Subcutaneous abdominal adipose tissue (tissue), 5 donors: ENCODE data around the gene CDC40.

ENCODE experiments used
- H3K27ac ChIP-seq: one replicate; pipeline ENCODE4 v1.7.0; 2013; ENCODE audit warnings: low read depth, mild to moderate bottlenecking, inconsistent platforms, low read length, moderate library complexity
- H3K27me3 ChIP-seq, 5 donors: one replicate each; pipeline ENCODE4 v1.7.0; 2013; ENCODE audit warnings: low read length in 5 of 5, inconsistent platforms in 1 of 5; ENCODE audit not compliant: control insufficient read depth in 5 of 5, insufficient read depth in 4 of 5
- H3K36me3 ChIP-seq, 5 donors: one replicate each; pipeline ENCODE4 v1.7.0; 2013; ENCODE audit warnings: low read length in 5 of 5; ENCODE audit not compliant: control insufficient read depth in 5 of 5, insufficient read depth in 5 of 5
- H3K4me1 ChIP-seq, 5 donors: one replicate each; pipeline ENCODE4 v1.7.0; 2013; ENCODE audit warnings: low read length in 5 of 5, mild to moderate bottlenecking in 3 of 5, moderate library complexity in 1 of 5; ENCODE audit not compliant: control insufficient read depth in 5 of 5, insufficient read depth in 5 of 5
- H3K4me3 ChIP-seq, 5 donors: one replicate each; pipeline ENCODE4 v1.7.0; 2013; ENCODE audit warnings: low read length in 5 of 5, low read depth in 1 of 5
- H3K9ac ChIP-seq, 5 donors: one replicate each; pipeline ENCODE4 v1.7.0; 2013; ENCODE audit warnings: low read length in 5 of 5, mild to moderate bottlenecking in 4 of 5, moderate library complexity in 3 of 5
- H3K9me3 ChIP-seq, 5 donors: one replicate each; pipeline ENCODE4 v1.7.0; 2013; ENCODE audit warnings: low read length in 5 of 5; ENCODE audit not compliant: control insufficient read depth in 5 of 5
- donor health status: healthy.
- donor health status: healthy.
- donor health status: healthy.
- donor health status: healthy.
- donor health status: healthy.

CDC40 gene

GRCh38 chr6:110198561-110198960 is 18.3 kb downstream of the CDC40 start:
- Histone ChIP-seq H3K27me3 (no peaks in the 10 kb centered on the region), H3K36me3 (peaks cover 8 to 14% (median 8%) of the 10 kb centered on the region in 5 donors), H3K27ac (no peak overlapping the region), H3K9ac (no peak overlapping the region), H3K9me3 (no peaks in the 10 kb centered on the region), H3K4me3 (no peak overlapping the region), H3K4me1 (no peaks in the 10 kb centered on the region)

DNA sequence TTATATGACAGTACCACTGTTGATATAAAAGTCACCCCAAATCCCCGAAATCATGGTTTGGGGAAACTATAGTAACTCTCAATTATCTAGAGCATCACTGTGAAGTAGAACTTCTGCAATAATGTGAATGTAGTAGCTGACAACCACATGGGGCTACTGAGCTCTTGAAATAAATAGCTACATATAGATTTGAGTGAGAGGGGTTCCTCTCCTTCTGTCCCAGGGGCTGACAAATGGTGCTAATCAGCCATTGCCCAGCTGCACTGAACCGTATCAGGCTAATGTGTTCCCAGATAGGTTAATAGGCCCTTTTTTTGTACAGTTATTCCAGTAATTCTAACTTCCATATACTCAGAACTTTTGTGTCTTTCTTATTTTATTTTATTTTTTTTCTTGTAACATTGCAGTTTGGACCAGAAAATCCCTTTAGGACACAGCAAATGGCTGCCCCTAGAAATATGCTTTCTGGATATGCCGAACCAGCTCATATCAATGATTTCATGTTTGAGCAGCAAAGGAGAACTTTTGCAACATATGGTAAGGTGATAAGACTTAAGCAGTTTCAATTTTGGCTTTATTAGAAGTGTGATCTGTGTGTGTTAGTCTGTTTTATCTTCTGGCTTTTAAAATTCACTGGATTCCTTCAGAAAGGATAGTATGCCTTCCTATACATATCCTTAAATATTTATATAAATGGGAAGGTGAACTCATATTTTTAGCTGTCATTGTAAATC is 21.1 kb downstream of the CDC40 start:
- no peak overlapping the region for H3K27ac ChIP-seq
- H3K4me3 ChIP-seq, result no peak overlapping the region
- H3K4me1 ChIP-seq, result no peaks in the 10 kb centered on the region
- peaks cover 0 to 3% (median 0%) of the 10 kb centered on the region in 5 donors for H3K36me3 ChIP-seq
- H3K9me3 ChIP-seq, result no peaks in the 10 kb centered on the region
- no peaks in the 10 kb centered on the region for H3K27me3 ChIP-seq
- no peak overlapping the region for H3K9ac ChIP-seq

DNA sequence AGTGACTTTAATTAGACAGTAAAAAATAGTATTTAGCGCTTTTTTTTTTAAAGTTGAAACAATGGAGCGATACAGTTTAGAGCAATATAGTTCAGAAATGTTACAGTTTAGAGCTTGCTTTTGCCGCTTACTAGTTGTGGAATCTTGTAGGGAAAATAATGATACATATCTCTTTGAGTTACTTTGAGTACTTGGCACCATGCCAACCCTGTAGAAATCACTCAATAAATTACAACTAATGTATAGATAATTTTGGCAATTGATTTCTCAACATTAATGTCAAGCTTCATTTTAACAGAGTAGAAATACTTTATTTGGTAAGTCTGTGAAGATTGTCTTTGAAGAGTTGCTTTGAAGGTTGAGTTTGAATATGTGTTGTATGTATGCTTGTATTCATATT is 27.4 kb downstream of the CDC40 start:
- H3K4me1 ChIP-seq, result no peaks in the 10 kb centered on the region
- H3K4me3 ChIP-seq, result no peak overlapping the region
- no peaks in the 10 kb centered on the region for H3K27me3 ChIP-seq
- no peak overlapping the region for H3K9ac ChIP-seq
- H3K36me3 ChIP-seq, result peaks cover 20 to 39% (median 29%) of the 10 kb centered on the region in 5 donors
- no peak overlapping the region for H3K27ac ChIP-seq
- no peaks in the 10 kb centered on the region for H3K9me3 ChIP-seq

GRCh38 chr6:110211753-110212152 is 31.5 kb downstream of the CDC40 start:
- Histone ChIP-seq H3K9me3 (no peaks in the 10 kb centered on the region), H3K9ac (no peak overlapping the region), H3K4me3 (no peak overlapping the region), H3K27me3 (no peaks in the 10 kb centered on the region), H3K36me3 (peaks cover 47 to 70% (median 58%) of the 10 kb centered on the region in 5 donors), H3K27ac (no peak overlapping the region), H3K4me1 (no peaks in the 10 kb centered on the region)

GRCh38 chr6:110214338-110214737 is 34.1 kb downstream of the CDC40 start:
- no peaks in the 10 kb centered on the region for H3K4me1 ChIP-seq
- H3K4me3 ChIP-seq, result no peak overlapping the region
- no peaks in the 10 kb centered on the region for H3K9me3 ChIP-seq
- H3K27ac ChIP-seq, result no peak overlapping the region
- peaks cover 55 to 84% (median 76%) of the 10 kb centered on the region in 5 donors for H3K36me3 ChIP-seq
- H3K9ac ChIP-seq, result no peak overlapping the region
- H3K27me3 ChIP-seq, result no peaks in the 10 kb centered on the region

DNA sequence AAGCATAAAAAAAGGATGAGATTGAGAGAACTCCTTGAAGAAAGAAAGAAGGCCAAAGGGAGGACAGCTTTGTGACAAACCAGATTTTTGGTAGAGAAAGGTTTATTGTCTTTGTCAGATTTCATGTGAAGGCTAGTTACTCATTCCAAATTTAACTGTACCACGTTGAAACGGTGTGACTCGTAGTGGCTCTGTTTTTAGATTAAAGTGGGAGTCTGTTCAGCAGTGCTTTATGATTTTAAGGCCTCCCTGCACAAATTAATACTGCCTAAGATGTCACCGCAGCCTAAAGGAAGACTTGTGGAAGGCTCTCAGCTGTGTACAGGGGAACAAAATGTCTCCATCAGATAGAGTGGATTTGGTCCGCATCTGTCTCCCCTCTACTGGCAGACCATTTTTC is 35.9 kb downstream of the CDC40 start:
- Histone ChIP-seq H3K4me1 (no peaks in the 10 kb centered on the region), H3K27me3 (no peaks in the 10 kb centered on the region), H3K4me3 (no peak overlapping the region), H3K9me3 (no peaks in the 10 kb centered on the region), H3K9ac (no peak overlapping the region), H3K36me3 (peaks cover 63 to 90% (median 85%) of the 10 kb centered on the region in 5 donors), H3K27ac (no peak overlapping the region)

DNA sequence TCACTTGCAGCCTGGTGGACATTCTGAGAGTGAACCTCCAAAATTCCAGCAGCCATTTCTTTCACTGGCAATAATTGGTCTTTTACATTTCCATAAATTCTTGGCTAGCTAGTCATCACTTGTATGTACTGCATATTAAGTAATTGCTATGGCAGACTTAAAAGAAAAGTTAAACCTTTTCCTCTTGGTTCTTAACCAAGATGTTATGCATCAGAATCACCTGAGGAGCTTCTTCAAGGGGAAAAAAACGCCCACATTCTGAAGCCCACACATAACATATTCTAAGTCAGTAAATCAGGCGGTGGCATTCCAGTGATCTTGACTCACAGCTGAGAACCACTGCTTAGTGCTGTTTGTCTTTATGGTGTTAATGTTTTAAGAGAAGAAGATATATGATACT is 37.0 kb downstream of the CDC40 start:
- Histone ChIP-seq H3K4me3 (no peak overlapping the region), H3K27me3 (no peaks in the 10 kb centered on the region), H3K27ac (no peak overlapping the region), H3K4me1 (no peaks in the 10 kb centered on the region), H3K9ac (no peak overlapping the region), H3K36me3 (peaks cover 54 to 82% (median 79%) of the 10 kb centered on the region in 5 donors), H3K9me3 (no peaks in the 10 kb centered on the region)

DNA sequence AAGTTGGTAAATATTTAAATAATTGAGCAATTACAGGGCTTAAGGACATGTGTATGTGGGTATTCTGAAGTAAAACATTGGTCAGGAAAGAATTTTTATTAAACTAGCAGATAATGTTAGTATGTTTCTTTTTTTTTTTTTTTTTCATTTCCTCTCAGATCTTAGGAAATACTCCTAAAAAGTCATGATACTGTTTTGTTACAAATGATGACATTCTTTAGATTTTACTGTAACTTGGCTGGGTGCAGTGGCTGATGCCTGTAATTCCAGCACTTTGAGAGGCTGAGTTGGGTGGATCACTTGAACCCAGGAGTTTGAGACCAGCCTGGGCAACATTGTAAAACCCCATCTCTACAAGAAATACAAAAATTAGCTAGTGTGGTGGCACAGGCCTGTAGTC is 41.5 kb downstream of the CDC40 start:
- H3K4me1 ChIP-seq, result no peaks in the 10 kb centered on the region
- peaks cover 27 to 78% (median 54%) of the 10 kb centered on the region in 5 donors for H3K36me3 ChIP-seq

GRCh38 chr6:110226261-110226660 is 46.0 kb downstream of the CDC40 start:
- H3K27ac ChIP-seq, result no peak overlapping the region
- H3K27me3 ChIP-seq, result no peaks in the 10 kb centered on the region
- H3K9ac ChIP-seq, result no peak overlapping the region
- no peaks in the 10 kb centered on the region for H3K4me1 ChIP-seq
- no peak overlapping the region for H3K4me3 ChIP-seq
- H3K9me3 ChIP-seq, result no peaks in the 10 kb centered on the region
- peaks cover 21 to 60% (median 39%) of the 10 kb centered on the region in 5 donors for H3K36me3 ChIP-seq

More for the DNA sequence above, 41.5 kb downstream of the CDC40 start:
- Histone ChIP-seq H3K27me3 (no peaks in the 10 kb centered on the region), H3K27ac (no peak overlapping the region), H3K4me3 (no peak overlapping the region), H3K9me3 (no peaks in the 10 kb centered on the region), H3K9ac (no peak overlapping the region)

- H3K36me3 ChIP-seq, result peaks cover 15 to 27% (median 16%) of the 10 kb centered on the region in 5 donors
These were observed 52.2 kb downstream of the CDC40 start for GRCh38 chr6:110232450-110232849.

More at GRCh38 chr6:110232450-110232849, 52.2 kb downstream of the CDC40 start:
- Histone ChIP-seq H3K4me3 (no peak overlapping the region), H3K9me3 (no peaks in the 10 kb centered on the region), H3K27me3 (no peaks in the 10 kb centered on the region), H3K4me1 (peaks cover 0 to 5% (median 3%) of the 10 kb centered on the region in 5 donors), H3K9ac (no peak overlapping the region), H3K27ac (no peak overlapping the region)
